ENCODE measurements around the gene HIC1.
A peak's percentile ranks its signal among the peaks of the same experiment; 100 is the strongest.

HIC1 gene

GRCh38 chr17:2090210-2090641 is 35.3 kb downstream of the HIC1 start:
- Histone ChIP-seq H2AK5ac (ENCODE audit: low read length) (no peak overlapping the region), H3K79me1 (ENCODE audit: low read length) (no peaks in the 10 kb centered on the region), H3K4me3 (ENCODE audit: low read length) (no peak overlapping the region)

GRCh38 chr17:2090804-2091534 is 36.1 kb downstream of the HIC1 start:
- Histone ChIP-seq H3K4me3 (ENCODE audit: low read length) (no peak overlapping the region), H2BK5ac (ENCODE audit: low read length) (no peak overlapping the region), H2BK120ac (ENCODE audit: low read depth, low read length) (no peak overlapping the region), H3K36me3 (ENCODE audit: control insufficient read depth, insufficient read depth, low read length) (no peaks in the 10 kb centered on the region), H3K79me2 (ENCODE audit: control insufficient read depth, insufficient read depth, low read length) (no peaks in the 10 kb centered on the region), H2AK5ac (ENCODE audit: low read length) (no peak overlapping the region), H3K79me1 (ENCODE audit: low read length) (no peaks in the 10 kb centered on the region), H3K23ac (ENCODE audit: low read length) (no peak overlapping the region), H3K4ac (ENCODE audit: low read depth, low read length) (no peak overlapping the region), H3K9ac (ENCODE audit: low read length) (no peak overlapping the region), H3K27ac (ENCODE audit: low read depth, low read length) (no peak overlapping the region), H4K5ac (ENCODE audit: low read length) (no peak overlapping the region), H3K4me2 (ENCODE audit: low read length) (no peak overlapping the region), H3K56ac (ENCODE audit: low read length) (no peak overlapping the region), H3K18ac (ENCODE audit: low read length) (peak overlapping the region; percentile 54), H3K27me3 (ENCODE audit: insufficient read depth, low read length, poor library complexity) (no peaks in the 10 kb centered on the region), H2BK15ac (replicated peaks; ENCODE audit: low read depth) (no peak overlapping the region), H3K4me1 (ENCODE audit: control insufficient read depth, low read depth, low read length) (peaks cover 11% of the 10 kb centered on the region), H4K8ac (ENCODE audit: low read depth, low read length) (no peak overlapping the region)
- peak; percentile 90 for DNase-seq
- no CpG with 5 or more reads among the region's 2 CpGs for WGBS (ENCODE audit: extremely low coverage, insufficient coverage, low lambda C conversion rate)

More at GRCh38 chr17:2090210-2090641, 35.3 kb downstream of the HIC1 start:
- no peak overlapping the region for H3K9ac ChIP-seq (ENCODE audit: low read length)
- H4K5ac ChIP-seq (ENCODE audit: low read length) = no peak overlapping the region
- no peak overlapping the region for H2BK15ac ChIP-seq (replicated peaks; ENCODE audit: low read depth)
- H3K27me3 ChIP-seq (ENCODE audit: insufficient read depth, low read length, poor library complexity) = no peaks in the 10 kb centered on the region
- no peak overlapping the region for H4K8ac ChIP-seq (ENCODE audit: low read depth, low read length)
- H3K27ac ChIP-seq (ENCODE audit: low read depth, low read length) = no peak overlapping the region
- H3K36me3 ChIP-seq (ENCODE audit: control insufficient read depth, insufficient read depth, low read length) = no peaks in the 10 kb centered on the region
- H2BK5ac ChIP-seq (ENCODE audit: low read length) = no peak overlapping the region
- no peak overlapping the region for H3K4me2 ChIP-seq (ENCODE audit: low read length)
- no peak overlapping the region for H3K23ac ChIP-seq (ENCODE audit: low read length)
- WGBS (ENCODE audit: extremely low coverage, insufficient coverage, low lambda C conversion rate) = no CpG with 5 or more reads among the region's 9 CpGs
- DNase-seq = no peak
- H3K56ac ChIP-seq (ENCODE audit: low read length) = peak overlapping the region; percentile 58
- no peak overlapping the region for H3K4ac ChIP-seq (ENCODE audit: low read depth, low read length)
- no peak overlapping the region for H2BK120ac ChIP-seq (ENCODE audit: low read depth, low read length)
- H3K79me2 ChIP-seq (ENCODE audit: control insufficient read depth, insufficient read depth, low read length) = no peaks in the 10 kb centered on the region
- peaks cover 11% of the 10 kb centered on the region for H3K4me1 ChIP-seq (ENCODE audit: control insufficient read depth, low read depth, low read length)
- no peak overlapping the region for H3K18ac ChIP-seq (ENCODE audit: low read length)

GRCh38 chr17:2092253-2092652 is 37.4 kb downstream of the HIC1 start:
- no peak overlapping the region for H3K23ac ChIP-seq (ENCODE audit: low read length)
- H3K27ac ChIP-seq (ENCODE audit: low read depth, low read length) = no peak overlapping the region
- H3K4ac ChIP-seq (ENCODE audit: low read depth, low read length) = no peak overlapping the region

GRCh38 chr17:2093349-2093748 is 38.4 kb downstream of the HIC1 start:
- Histone ChIP-seq H4K8ac (ENCODE audit: low read depth, low read length) (no peak overlapping the region), H2AK5ac (ENCODE audit: low read length) (no peak overlapping the region), H4K5ac (ENCODE audit: low read length) (no peak overlapping the region), H3K79me2 (ENCODE audit: control insufficient read depth, insufficient read depth, low read length) (no peaks in the 10 kb centered on the region), H3K4ac (ENCODE audit: low read depth, low read length) (no peak overlapping the region), H3K4me1 (ENCODE audit: control insufficient read depth, low read depth, low read length) (peaks cover 11% of the 10 kb centered on the region), H3K79me1 (ENCODE audit: low read length) (no peaks in the 10 kb centered on the region), H3K23ac (ENCODE audit: low read length) (no peak overlapping the region), H3K18ac (ENCODE audit: low read length) (no peak overlapping the region), H3K4me3 (ENCODE audit: low read length) (no peak overlapping the region), H3K4me2 (ENCODE audit: low read length) (no peak overlapping the region), H3K9ac (ENCODE audit: low read length) (no peak overlapping the region), H2BK5ac (ENCODE audit: low read length) (no peak overlapping the region), H2BK15ac (replicated peaks; ENCODE audit: low read depth) (no peak overlapping the region), H2BK120ac (ENCODE audit: low read depth, low read length) (no peak overlapping the region), H3K27me3 (ENCODE audit: insufficient read depth, low read length, poor library complexity) (no peaks in the 10 kb centered on the region), H3K27ac (ENCODE audit: low read depth, low read length) (no peak overlapping the region), H3K56ac (ENCODE audit: low read length) (no peak overlapping the region), H3K36me3 (ENCODE audit: control insufficient read depth, insufficient read depth, low read length) (no peaks in the 10 kb centered on the region)
- no CpG with 5 or more reads among the region's 5 CpGs for WGBS (ENCODE audit: extremely low coverage, insufficient coverage, low lambda C conversion rate)
- peak; percentile 62 for DNase-seq

More at GRCh38 chr17:2092253-2092652, 37.4 kb downstream of the HIC1 start:
- no peak overlapping the region for H4K5ac ChIP-seq (ENCODE audit: low read length)
- no peaks in the 10 kb centered on the region for H3K36me3 ChIP-seq (ENCODE audit: control insufficient read depth, insufficient read depth, low read length)
- no peak overlapping the region for H3K4me2 ChIP-seq (ENCODE audit: low read length)
- no peaks in the 10 kb centered on the region for H3K79me1 ChIP-seq (ENCODE audit: low read length)
- H2BK5ac ChIP-seq (ENCODE audit: low read length) = no peak overlapping the region
- no peak overlapping the region for H2BK120ac ChIP-seq (ENCODE audit: low read depth, low read length)
- H4K8ac ChIP-seq (ENCODE audit: low read depth, low read length) = no peak overlapping the region
- no peak overlapping the region for H2AK5ac ChIP-seq (ENCODE audit: low read length)
- WGBS (ENCODE audit: extremely low coverage, insufficient coverage, low lambda C conversion rate) = no CpG with 5 or more reads among the region's 4 CpGs
- no peak overlapping the region for H3K4me3 ChIP-seq (ENCODE audit: low read length)
- H3K18ac ChIP-seq (ENCODE audit: low read length) = no peak overlapping the region
- peak; percentile 50 for DNase-seq
- no peaks in the 10 kb centered on the region for H3K27me3 ChIP-seq (ENCODE audit: insufficient read depth, low read length, poor library complexity)
- no peak overlapping the region for H3K9ac ChIP-seq (ENCODE audit: low read length)
- no peak overlapping the region for H2BK15ac ChIP-seq (replicated peaks; ENCODE audit: low read depth)
- H3K79me2 ChIP-seq (ENCODE audit: control insufficient read depth, insufficient read depth, low read length) = no peaks in the 10 kb centered on the region
- no peak overlapping the region for H3K56ac ChIP-seq (ENCODE audit: low read length)
- peaks cover 11% of the 10 kb centered on the region for H3K4me1 ChIP-seq (ENCODE audit: control insufficient read depth, low read depth, low read length)

- no peak overlapping the region for H2BK15ac ChIP-seq (replicated peaks; ENCODE audit: low read depth)
- no peak overlapping the region for H3K4me3 ChIP-seq (ENCODE audit: low read length)
- no peak overlapping the region for H4K8ac ChIP-seq (ENCODE audit: low read depth, low read length)
- H2BK5ac ChIP-seq (ENCODE audit: low read length) = no peak overlapping the region
- no peak overlapping the region for H3K23ac ChIP-seq (ENCODE audit: low read length)
- H3K36me3 ChIP-seq (ENCODE audit: control insufficient read depth, insufficient read depth, low read length) = no peaks in the 10 kb centered on the region
- DNase-seq = peak; percentile 52
- no peaks in the 10 kb centered on the region for H3K79me2 ChIP-seq (ENCODE audit: control insufficient read depth, insufficient read depth, low read length)
- H3K4ac ChIP-seq (ENCODE audit: low read depth, low read length) = no peak overlapping the region
- no peak overlapping the region for H3K56ac ChIP-seq (ENCODE audit: low read length)
- no peak overlapping the region for H3K4me2 ChIP-seq (ENCODE audit: low read length)
- no peak overlapping the region for H2AK5ac ChIP-seq (ENCODE audit: low read length)
- H3K18ac ChIP-seq (ENCODE audit: low read length) = no peak overlapping the region
- no peaks in the 10 kb centered on the region for H3K79me1 ChIP-seq (ENCODE audit: low read length)
- H3K27ac ChIP-seq (ENCODE audit: low read depth, low read length) = no peak overlapping the region
- H4K5ac ChIP-seq (ENCODE audit: low read length) = no peak overlapping the region
- no CpG with 5 or more reads among the region's 12 CpGs for WGBS (ENCODE audit: extremely low coverage, insufficient coverage, low lambda C conversion rate)
- no peak overlapping the region for H2BK120ac ChIP-seq (ENCODE audit: low read depth, low read length)
- no peak overlapping the region for H3K9ac ChIP-seq (ENCODE audit: low read length)
- H3K27me3 ChIP-seq (ENCODE audit: insufficient read depth, low read length, poor library complexity) = no peaks in the 10 kb centered on the region
- peaks cover 7% of the 10 kb centered on the region for H3K4me1 ChIP-seq (ENCODE audit: control insufficient read depth, low read depth, low read length)
Observed at GRCh38 chr17:2094891-2095535, 40.1 kb downstream of the HIC1 start.

All from mesendoderm (in vitro differentiated cells).